K562 treated with DMSO at 1 percent for 4 hours (cell line): Measurements from ENCODE around the gene RTCA. TPM values are rescaled to one million over a fixed set of nuclear protein-coding genes. Genes with fewer than 3 reads are reported as not detected.

Experiments used
- total RNA-seq: library from RNA; unstranded; fragments of 300-600 nt; gene quantifications from 2 replicates; pipeline ENCODE4 v1.2.3, GENCODE V29; 2022; ENCODE audit not compliant: insufficient read depth

Gene RTCA
- 26.5 and 32.8 TPM in 2 replicates for total RNA-seq

DNA sequence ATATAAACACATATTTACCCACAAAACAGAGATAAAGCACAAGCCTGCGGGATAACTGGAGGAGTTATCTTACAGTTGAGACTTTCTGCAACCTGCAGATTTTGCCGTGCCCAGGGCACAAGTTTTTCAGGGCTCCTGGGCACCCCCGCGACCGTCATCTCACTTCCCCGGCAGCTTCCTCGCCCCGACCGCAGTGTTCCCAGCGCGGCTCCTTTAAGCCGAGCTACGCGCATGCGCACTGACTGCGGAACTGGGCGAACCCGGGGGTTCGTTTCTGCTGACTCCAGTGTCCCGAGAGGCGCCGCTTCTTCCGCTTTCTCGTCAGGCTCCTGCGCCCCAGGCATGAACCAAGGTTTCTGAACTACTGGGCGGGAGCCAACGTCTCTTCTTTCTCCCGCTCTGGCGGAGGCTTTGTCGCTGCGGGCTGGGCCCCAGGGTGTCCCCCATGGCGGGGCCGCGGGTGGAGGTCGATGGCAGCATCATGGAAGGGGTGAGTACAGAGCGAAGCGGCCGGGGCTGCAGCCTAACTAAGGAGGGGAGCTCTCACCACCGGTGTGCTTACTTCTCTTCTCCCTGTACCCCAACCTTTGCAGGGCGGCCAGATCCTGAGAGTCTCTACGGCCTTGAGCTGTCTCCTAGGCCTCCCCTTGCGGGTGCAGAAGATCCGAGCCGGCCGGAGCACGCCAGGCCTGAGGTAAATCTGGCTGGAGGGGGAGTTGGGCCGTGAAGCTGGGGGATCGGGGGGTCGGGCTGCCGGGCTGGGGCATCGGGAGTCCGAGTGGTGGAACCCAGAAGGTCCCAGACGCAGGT is at the start of gene RTCA:
Gene RTCA, plus strand, starts transcription at position 286 of the 810 bp plus-strand sequence. Its CDS starts 160 bp downstream, at position 446.

DNA sequence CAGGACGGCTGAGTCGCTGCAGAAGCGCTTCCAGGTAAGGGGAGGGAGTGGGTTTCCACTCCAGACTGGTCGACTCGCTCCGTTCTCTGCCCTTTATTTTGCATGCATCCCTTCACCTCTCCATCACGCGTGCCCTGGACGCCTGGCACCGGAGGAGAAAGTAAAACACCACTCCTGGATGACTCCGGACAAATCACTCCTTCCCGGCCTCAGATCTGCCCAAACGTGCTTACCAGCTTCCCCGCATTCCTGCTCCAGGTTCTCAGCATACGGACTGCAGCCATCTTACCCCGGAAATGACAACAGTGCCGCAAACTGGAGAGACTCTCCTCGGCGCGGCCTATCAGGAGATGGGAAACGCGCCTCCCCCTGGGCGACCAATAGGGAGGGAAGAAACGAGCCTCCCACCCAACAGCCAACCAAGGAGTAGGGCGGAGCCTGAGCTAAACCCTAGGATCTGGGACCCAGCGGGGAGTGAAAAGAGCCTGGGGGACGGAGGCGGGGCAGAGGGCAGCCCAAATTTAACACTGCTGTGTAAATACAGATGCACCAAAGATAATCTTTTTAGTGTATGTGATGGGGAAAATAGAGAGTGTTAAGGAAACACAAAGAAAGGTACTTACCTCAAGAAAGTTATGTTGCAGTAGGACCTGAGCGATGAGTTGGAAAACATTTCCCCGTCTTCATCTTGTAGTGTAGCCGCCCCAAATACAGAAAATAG is 16.3 kb upstream of the RTCA start, which contains the start of gene DBT:
Gene DBT, minus strand, starts transcription at position 298 of the 721 bp plus-strand sequence. Its CDS starts 14 bp downstream, at position 284.

Other genes with a start within 250 kb of the RTCA start
- gene SASS6, start 133.3 kb upstream of the RTCA start, total RNA-seq: 5.5 and 7.3 TPM in 2 replicates
- 4.2 and 6.4 TPM in 2 replicates for gene TRMT13, start 133.1 kb upstream of the RTCA start, total RNA-seq
- 1.8 and 2.2 TPM in 2 replicates for gene LRRC39, start 88.0 kb upstream of the RTCA start, total RNA-seq
- 1.4 and 2.4 TPM in 2 replicates for gene DBT, start 16.4 kb upstream of the RTCA start, total RNA-seq
- 16.5 and 19.1 TPM in 2 replicates for gene CDC14A, start 86.3 kb downstream of the RTCA start, total RNA-seq